Measurements from ENCODE around the gene KMT2C. TPM values are rescaled to one million over a fixed set of nuclear protein-coding genes. Genes with fewer than 3 reads are reported as not detected.

The KMT2C gene
- total and polyA plus RNA-seq, 4 donors = 6.3 to 35.3 (median 19.3) TPM

DNA sequence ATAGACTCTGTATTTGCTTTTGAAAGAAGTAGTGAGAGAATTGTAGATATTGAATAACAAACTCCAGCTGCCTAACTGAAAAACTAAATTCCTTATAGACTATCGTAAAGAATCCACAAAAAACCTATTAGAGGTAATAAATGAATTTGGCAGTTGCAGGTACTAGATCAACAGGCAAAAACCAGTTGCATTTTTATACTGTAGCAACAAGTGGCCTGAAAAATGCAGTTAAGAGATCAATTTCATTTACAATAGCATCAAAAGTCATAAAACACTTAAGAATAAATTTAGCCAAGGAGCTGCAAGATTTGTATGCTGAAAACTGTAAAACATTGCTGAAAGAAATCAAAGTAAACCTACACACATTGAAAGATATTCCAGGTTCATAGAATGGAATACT, 340.0 kb downstream of the KMT2C start:
- no peaks in the 10 kb centered on the region for H3K9me3 ChIP-seq (ENCODE audit: control insufficient read depth in 4 of 4, low read length in 3 of 4)
- no peaks in the 10 kb centered on the region for H3K36me3 ChIP-seq (ENCODE audit: control insufficient read depth in 4 of 4, insufficient read depth in 3 of 4, low read depth in 1 of 4, low read length in 3 of 4)
- 96% methylated on average over 1 of the region's 1 CpG for WGBS
- no peaks in the 10 kb centered on the region for H3K27me3 ChIP-seq (ENCODE audit: control insufficient read depth in 4 of 4, insufficient read depth in 4 of 4, low read length in 3 of 4)
- TF ChIP-seq, protein P1, sequence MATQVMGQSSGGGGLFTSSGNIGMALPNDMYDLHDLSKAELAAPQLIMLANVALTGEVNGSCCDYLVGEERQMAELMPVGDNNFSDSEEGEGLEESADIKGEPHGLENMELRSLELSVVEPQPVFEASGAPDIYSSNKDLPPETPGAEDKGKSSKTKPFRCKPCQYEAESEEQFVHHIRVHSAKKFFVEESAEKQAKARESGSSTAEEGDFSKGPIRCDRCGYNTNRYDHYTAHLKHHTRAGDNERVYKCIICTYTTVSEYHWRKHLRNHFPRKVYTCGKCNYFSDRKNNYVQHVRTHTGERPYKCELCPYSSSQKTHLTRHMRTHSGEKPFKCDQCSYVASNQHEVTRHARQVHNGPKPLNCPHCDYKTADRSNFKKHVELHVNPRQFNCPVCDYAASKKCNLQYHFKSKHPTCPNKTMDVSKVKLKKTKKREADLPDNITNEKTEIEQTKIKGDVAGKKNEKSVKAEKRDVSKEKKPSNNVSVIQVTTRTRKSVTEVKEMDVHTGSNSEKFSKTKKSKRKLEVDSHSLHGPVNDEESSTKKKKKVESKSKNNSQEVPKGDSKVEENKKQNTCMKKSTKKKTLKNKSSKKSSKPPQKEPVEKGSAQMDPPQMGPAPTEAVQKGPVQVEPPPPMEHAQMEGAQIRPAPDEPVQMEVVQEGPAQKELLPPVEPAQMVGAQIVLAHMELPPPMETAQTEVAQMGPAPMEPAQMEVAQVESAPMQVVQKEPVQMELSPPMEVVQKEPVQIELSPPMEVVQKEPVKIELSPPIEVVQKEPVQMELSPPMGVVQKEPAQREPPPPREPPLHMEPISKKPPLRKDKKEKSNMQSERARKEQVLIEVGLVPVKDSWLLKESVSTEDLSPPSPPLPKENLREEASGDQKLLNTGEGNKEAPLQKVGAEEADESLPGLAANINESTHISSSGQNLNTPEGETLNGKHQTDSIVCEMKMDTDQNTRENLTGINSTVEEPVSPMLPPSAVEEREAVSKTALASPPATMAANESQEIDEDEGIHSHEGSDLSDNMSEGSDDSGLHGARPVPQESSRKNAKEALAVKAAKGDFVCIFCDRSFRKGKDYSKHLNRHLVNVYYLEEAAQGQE (IDR thresholded peaks at IDR 0.05) = no peak
- DNase-seq (ENCODE audit: low spot score) = no peak
- no peak overlapping the region for H3K9ac ChIP-seq (ENCODE audit: low read depth in 1 of 2, low read length in 2 of 2)
- no peaks in the 10 kb centered on the region for H3K4me1 ChIP-seq (ENCODE audit: control insufficient read depth in 4 of 4, insufficient read depth in 4 of 4, low read length in 3 of 4)
- no peak overlapping the region for H3K4me3 ChIP-seq (ENCODE audit: low read depth in 1 of 3, low read length in 3 of 3)
- no peak overlapping the region for H3K27ac ChIP-seq (ENCODE audit: low read depth in 1 of 2, low read length in 2 of 2)

DNA sequence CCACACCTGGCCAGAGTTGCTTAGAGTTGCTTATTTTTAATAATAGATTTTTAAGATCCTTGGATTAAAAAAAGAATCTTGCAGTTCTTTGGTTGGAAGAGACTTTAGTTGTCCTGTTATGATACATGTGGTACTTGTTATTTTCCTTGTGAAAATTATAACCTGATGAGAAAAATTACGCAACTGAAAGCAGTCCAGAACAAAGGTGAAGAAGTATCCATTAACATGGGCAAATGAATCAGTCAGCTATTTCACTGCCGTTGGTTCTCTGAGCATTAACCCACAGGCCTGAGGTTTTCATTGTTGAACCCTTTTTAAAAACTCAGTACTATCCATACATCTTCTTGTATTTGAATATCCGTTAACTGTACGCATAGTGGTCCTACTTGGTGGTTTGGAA, 342.1 kb downstream of the KMT2C start:
- no peak for DNase-seq (ENCODE audit: low spot score)
- no peak overlapping the region for H3K9ac ChIP-seq (ENCODE audit: low read depth in 1 of 2, low read length in 2 of 2)
- TF ChIP-seq FOXA2 (IDR thresholded peaks at IDR 0.05) = no peak
- peaks cover 0 to 7% (median 1%) of the 10 kb centered on the region in 4 donors for H3K9me3 ChIP-seq (ENCODE audit: control insufficient read depth in 4 of 4, low read length in 3 of 4)
- H3K36me3 ChIP-seq (ENCODE audit: control insufficient read depth in 4 of 4, insufficient read depth in 3 of 4, low read depth in 1 of 4, low read length in 3 of 4) = no peaks in the 10 kb centered on the region
- no peaks in the 10 kb centered on the region for H3K27me3 ChIP-seq (ENCODE audit: control insufficient read depth in 4 of 4, insufficient read depth in 4 of 4, low read length in 3 of 4)
- no peaks in the 10 kb centered on the region for H3K4me1 ChIP-seq (ENCODE audit: control insufficient read depth in 4 of 4, insufficient read depth in 4 of 4, low read length in 3 of 4)
- no peak overlapping the region for H3K27ac ChIP-seq (ENCODE audit: low read depth in 1 of 2, low read length in 2 of 2)
- H3K4me3 ChIP-seq (ENCODE audit: low read depth in 1 of 3, low read length in 3 of 3) = no peak overlapping the region
- WGBS = 87% methylated on average over 4 of the region's 4 CpGs

DNA sequence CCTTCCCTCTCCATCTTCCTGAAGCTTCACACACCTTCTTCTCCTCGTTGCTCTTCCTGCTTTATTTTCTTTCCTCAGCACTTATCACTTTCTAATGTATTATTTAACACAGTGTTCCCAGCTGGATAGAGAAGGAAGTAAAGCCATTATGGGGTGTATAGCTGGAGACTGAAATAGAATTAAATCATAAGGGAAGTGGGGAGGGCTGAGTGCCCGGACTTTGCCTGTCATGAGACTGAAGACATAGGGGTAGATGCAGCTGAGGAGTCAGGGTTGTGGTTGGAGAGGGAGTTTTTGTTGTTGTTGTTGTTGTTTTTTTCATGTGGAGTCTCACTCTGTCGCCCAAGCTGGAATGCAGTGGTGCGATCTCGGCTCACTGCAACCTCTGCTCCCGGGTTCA, 345.1 kb downstream of the KMT2C start:
- Histone ChIP-seq H3K36me3 (ENCODE audit: control insufficient read depth in 4 of 4, insufficient read depth in 3 of 4, low read depth in 1 of 4, low read length in 3 of 4) (no peaks in the 10 kb centered on the region), H3K9ac (ENCODE audit: low read depth in 1 of 2, low read length in 2 of 2) (no peak overlapping the region), H3K9me3 (ENCODE audit: control insufficient read depth in 4 of 4, low read length in 3 of 4) (peaks cover 0 to 9% (median 1%) of the 10 kb centered on the region in 4 donors), H3K27ac (ENCODE audit: low read depth in 1 of 2, low read length in 2 of 2) (no peak overlapping the region), H3K4me3 (ENCODE audit: low read depth in 1 of 3, low read length in 3 of 3) (no peak overlapping the region), H3K4me1 (ENCODE audit: control insufficient read depth in 4 of 4, insufficient read depth in 4 of 4, low read length in 3 of 4) (no peaks in the 10 kb centered on the region), H3K27me3 (ENCODE audit: control insufficient read depth in 4 of 4, insufficient read depth in 4 of 4, low read length in 3 of 4) (no peaks in the 10 kb centered on the region)
- DNase-seq (ENCODE audit: low spot score) = no peak
- TF ChIP-seq, protein P2, sequence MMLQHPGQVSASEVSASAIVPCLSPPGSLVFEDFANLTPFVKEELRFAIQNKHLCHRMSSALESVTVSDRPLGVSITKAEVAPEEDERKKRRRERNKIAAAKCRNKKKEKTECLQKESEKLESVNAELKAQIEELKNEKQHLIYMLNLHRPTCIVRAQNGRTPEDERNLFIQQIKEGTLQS (IDR thresholded peaks at IDR 0.05) = no peak
- TF ChIP-seq GABPA (IDR thresholded peaks at IDR 0.05 in 1 of 2, conservative IDR thresholded peaks at IDR 0.05 in 1 of 2) (no peak), HNF4G (IDR thresholded peaks at IDR 0.05) (no peak), FOXA1 (IDR thresholded peaks at IDR 0.05) (no peak), YY1 (IDR thresholded peaks at IDR 0.05) (no peak), RXRA (IDR thresholded peaks at IDR 0.05) (no peak), NR2F2 (IDR thresholded peaks at IDR 0.05) (no peak), RAD21 (IDR thresholded peaks at IDR 0.05) (no peak), JUND (IDR thresholded peaks at IDR 0.05) (no peak), SP1 (IDR thresholded peaks at IDR 0.05) (no peak), HNF4A (conservative IDR thresholded peaks at IDR 0.05) (no peak)
- TF ChIP-seq, protein P1 (IDR thresholded peaks at IDR 0.05) = no peak
- TF ChIP-seq, protein P3, sequence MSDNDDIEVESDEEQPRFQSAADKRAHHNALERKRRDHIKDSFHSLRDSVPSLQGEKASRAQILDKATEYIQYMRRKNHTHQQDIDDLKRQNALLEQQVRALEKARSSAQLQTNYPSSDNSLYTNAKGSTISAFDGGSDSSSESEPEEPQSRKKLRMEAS (IDR thresholded peaks at IDR 0.05) = no peak
- TF ChIP-seq, protein P4, sequence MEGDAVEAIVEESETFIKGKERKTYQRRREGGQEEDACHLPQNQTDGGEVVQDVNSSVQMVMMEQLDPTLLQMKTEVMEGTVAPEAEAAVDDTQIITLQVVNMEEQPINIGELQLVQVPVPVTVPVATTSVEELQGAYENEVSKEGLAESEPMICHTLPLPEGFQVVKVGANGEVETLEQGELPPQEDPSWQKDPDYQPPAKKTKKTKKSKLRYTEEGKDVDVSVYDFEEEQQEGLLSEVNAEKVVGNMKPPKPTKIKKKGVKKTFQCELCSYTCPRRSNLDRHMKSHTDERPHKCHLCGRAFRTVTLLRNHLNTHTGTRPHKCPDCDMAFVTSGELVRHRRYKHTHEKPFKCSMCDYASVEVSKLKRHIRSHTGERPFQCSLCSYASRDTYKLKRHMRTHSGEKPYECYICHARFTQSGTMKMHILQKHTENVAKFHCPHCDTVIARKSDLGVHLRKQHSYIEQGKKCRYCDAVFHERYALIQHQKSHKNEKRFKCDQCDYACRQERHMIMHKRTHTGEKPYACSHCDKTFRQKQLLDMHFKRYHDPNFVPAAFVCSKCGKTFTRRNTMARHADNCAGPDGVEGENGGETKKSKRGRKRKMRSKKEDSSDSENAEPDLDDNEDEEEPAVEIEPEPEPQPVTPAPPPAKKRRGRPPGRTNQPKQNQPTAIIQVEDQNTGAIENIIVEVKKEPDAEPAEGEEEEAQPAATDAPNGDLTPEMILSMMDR (IDR thresholded peaks at IDR 0.05; ENCODE audit: low read depth, low read length, missing input control) = no peak
- TF ChIP-seq, protein P5, sequence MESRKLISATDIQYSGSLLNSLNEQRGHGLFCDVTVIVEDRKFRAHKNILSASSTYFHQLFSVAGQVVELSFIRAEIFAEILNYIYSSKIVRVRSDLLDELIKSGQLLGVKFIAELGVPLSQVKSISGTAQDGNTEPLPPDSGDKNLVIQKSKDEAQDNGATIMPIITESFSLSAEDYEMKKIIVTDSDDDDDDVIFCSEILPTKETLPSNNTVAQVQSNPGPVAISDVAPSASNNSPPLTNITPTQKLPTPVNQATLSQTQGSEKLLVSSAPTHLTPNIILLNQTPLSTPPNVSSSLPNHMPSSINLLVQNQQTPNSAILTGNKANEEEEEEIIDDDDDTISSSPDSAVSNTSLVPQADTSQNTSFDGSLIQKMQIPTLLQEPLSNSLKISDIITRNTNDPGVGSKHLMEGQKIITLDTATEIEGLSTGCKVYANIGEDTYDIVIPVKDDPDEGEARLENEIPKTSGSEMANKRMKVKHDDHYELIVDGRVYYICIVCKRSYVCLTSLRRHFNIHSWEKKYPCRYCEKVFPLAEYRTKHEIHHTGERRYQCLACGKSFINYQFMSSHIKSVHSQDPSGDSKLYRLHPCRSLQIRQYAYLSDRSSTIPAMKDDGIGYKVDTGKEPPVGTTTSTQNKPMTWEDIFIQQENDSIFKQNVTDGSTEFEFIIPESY (IDR thresholded peaks at IDR 0.05) = no peak
- WGBS = 88% methylated on average over 6 of the region's 6 CpGs

Measured in liver (tissue), 9 donors.